Ascending aorta (tissue), 2 donors: ENCODE results near the gene NEK2. TPM values are rescaled to one million over a fixed set of nuclear protein-coding genes. Genes with fewer than 3 reads are reported as not detected.
"Not testable (repeated sequence)": the region's sequence is repeated elsewhere in the genome, so short reads cannot be mapped to it uniquely, and the experiment has no call there.

Source experiments
- DNase-seq, 2 donors: peaks; one replicate each; pipeline ENCODE4 v3.0.0-alpha.2; 2019; ENCODE audit warnings: low spot score in 2 of 2
- H3K27ac ChIP-seq, 2 donors: fragments of 200-600 bp; sonication (generic); one replicate each; pipeline ENCODE4 v1.5.1; 2016 to 2017; ENCODE audit warnings: mild to moderate bottlenecking in 1 of 2
- H3K27me3 ChIP-seq: fragments of 200-600 bp; sonication (generic); one replicate; pipeline ENCODE4 v1.5.1; 2017
- H3K36me3 ChIP-seq, 2 donors: fragments of 200-600 bp; sonication (generic); one replicate each; pipeline ENCODE4 v1.5.1; 2016
- H3K4me1 ChIP-seq, 2 donors: fragments of 200-600 bp; sonication (generic); one replicate each; pipeline ENCODE4 v1.5.1; 2016 to 2017; ENCODE audit warnings: mild to moderate bottlenecking in 1 of 2
- H3K4me3 ChIP-seq, 2 donors: fragments of 200-600 bp; sonication (generic); one replicate each; pipeline ENCODE4 v1.5.1; 2016 to 2017; ENCODE audit warnings: mild to moderate bottlenecking in 1 of 2
- H3K9me3 ChIP-seq, 2 donors: fragments of 200-600 bp; sonication (generic); one replicate each; pipeline ENCODE4 v1.5.1; 2016
- intact Hi-C: fragments of 100-400 bp; cut with DNase I; formaldehyde crosslinking; loops from one replicate; pipeline ENCODE4 v1.15.1; 2023
- total RNA-seq: library from RNA; depleted of rRNA; stranded (reverse); fragments of >200 nt; gene quantifications from one replicate; pipeline ENCODE4 v1.1.0, GENCODE V29; 2016
- TF ChIP-seq, protein P1 (sequence below), 3 experiments: fragments of 200-600 bp in 2 of 3; fragments of 450-650 bp in 1 of 3; sonication (generic) in 2 of 3; IDR thresholded peaks; one replicate each; pipeline ENCODE4 v1.5.1; 2016 to 2019; ENCODE audit warnings: antibody characterized with exemption in 3 of 3, mild to moderate bottlenecking in 1 of 3, moderate library complexity in 1 of 3

NEK2 gene
- total RNA-seq, 1 donor from 2014 or later = not detected

DNA sequence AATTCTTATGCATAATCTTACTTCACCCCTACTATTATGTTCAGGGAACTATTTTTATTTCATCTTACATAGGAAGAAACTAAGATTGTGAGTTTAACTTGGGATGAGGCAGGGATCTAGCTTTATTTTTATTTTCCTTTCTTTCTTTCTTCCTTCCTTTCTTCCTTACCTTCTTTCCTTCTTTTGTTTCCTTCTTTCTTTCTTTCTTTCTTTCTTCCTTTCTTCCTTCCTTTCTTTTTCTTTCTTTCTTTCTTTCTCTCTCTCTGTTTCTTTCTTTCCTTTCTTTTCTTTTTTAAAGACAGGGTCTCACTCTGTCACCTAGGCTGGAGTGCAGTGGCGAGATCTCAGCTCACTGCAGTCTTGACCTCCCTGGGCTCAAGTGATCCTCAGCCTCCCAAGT, 28.9 kb downstream of the NEK2 start:
- no peaks in the 10 kb centered on the region for H3K36me3 ChIP-seq
- intact Hi-C loops = loop anchor here (10.0 kb wide), 2 partner anchors 262 to 392 kb away; partner anchors contain the start of gene RCOR3

DNA sequence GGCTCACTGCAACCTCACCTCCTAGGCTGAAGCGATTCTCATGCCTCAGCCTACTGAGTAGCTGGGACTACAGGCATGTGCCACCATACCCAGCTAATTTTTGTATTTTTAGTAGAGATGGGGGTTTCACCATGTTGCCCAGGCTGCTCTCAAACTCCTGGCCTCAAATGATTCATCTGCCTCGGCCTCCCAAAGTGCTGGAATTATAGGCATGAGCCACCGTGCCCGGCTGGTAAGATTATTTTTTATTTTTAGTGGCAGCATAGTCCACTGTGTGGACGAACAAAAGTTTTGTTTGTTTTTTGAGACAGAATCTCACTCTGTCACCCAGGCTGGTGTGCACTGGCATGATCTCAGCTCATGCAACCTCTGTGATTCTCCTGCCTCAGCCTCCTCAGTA, 29.8 kb downstream of the NEK2 start:
- not testable (repeated sequence) for H3K36me3 ChIP-seq, H3K4me3 ChIP-seq, H3K9me3 ChIP-seq, H3K27me3 ChIP-seq, DNase-seq
- intact Hi-C loops = loop anchor here (1.0 to 10.0 kb wide), 3 partner anchors 66 to 391 kb away; partner anchors contain the start of genes RCOR3 and SLC30A1
- peak overlapping the region; percentile 10 to 47 for H3K27ac ChIP-seq
- H3K4me1 ChIP-seq = peaks cover 5 to 20% of the 10 kb centered on the region in 2 donors

More for the DNA sequence above, 28.9 kb downstream of the NEK2 start:
- H3K4me1 ChIP-seq = peaks cover 5 to 20% of the 10 kb centered on the region in 2 donors
- no peak overlapping the region for H3K27ac ChIP-seq
- no peaks in the 10 kb centered on the region for H3K27me3 ChIP-seq
- TF ChIP-seq, protein P1, sequence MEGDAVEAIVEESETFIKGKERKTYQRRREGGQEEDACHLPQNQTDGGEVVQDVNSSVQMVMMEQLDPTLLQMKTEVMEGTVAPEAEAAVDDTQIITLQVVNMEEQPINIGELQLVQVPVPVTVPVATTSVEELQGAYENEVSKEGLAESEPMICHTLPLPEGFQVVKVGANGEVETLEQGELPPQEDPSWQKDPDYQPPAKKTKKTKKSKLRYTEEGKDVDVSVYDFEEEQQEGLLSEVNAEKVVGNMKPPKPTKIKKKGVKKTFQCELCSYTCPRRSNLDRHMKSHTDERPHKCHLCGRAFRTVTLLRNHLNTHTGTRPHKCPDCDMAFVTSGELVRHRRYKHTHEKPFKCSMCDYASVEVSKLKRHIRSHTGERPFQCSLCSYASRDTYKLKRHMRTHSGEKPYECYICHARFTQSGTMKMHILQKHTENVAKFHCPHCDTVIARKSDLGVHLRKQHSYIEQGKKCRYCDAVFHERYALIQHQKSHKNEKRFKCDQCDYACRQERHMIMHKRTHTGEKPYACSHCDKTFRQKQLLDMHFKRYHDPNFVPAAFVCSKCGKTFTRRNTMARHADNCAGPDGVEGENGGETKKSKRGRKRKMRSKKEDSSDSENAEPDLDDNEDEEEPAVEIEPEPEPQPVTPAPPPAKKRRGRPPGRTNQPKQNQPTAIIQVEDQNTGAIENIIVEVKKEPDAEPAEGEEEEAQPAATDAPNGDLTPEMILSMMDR (IDR thresholded peaks at IDR 0.05) = no peak
- H3K9me3 ChIP-seq = no peaks in the 10 kb centered on the region
- DNase-seq = no peak
- H3K4me3 ChIP-seq = no peak overlapping the region

DNA sequence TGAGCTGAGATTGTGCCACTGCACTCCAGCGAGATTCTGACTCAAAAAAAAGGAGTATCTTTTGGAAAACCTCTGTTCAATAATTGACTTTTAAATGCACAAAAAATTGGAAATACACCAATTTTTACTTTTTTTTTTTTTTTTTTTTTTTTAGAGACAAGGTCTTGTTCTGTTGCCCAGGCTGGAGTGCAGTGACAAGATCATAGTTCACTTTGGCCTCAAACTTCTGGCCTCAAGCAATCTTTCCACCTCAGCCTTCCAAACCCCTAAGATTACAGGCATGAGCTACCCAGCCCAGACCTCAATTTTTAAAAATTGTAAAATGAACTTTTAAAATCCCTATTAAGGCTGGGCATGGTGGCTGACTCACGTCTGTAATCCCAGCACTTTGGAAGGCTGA, 30.8 kb downstream of the NEK2 start:
- Histone ChIP-seq H3K4me3 (no peak overlapping the region), H3K27ac (peak overlapping the region; percentile 19 to 78), H3K27me3 (no peaks in the 10 kb centered on the region), H3K36me3 (no peaks in the 10 kb centered on the region), H3K4me1 (peaks cover 5 to 20% of the 10 kb centered on the region in 2 donors), H3K9me3 (no peaks in the 10 kb centered on the region)
- TF ChIP-seq, protein P1 (IDR thresholded peaks at IDR 0.05) = no peak
- DNase-seq = no peak
- intact Hi-C loops = loop anchor here (1.0 to 10.0 kb wide), 3 partner anchors 65 to 390 kb away; partner anchors contain the start of genes RCOR3 and SLC30A1

DNA sequence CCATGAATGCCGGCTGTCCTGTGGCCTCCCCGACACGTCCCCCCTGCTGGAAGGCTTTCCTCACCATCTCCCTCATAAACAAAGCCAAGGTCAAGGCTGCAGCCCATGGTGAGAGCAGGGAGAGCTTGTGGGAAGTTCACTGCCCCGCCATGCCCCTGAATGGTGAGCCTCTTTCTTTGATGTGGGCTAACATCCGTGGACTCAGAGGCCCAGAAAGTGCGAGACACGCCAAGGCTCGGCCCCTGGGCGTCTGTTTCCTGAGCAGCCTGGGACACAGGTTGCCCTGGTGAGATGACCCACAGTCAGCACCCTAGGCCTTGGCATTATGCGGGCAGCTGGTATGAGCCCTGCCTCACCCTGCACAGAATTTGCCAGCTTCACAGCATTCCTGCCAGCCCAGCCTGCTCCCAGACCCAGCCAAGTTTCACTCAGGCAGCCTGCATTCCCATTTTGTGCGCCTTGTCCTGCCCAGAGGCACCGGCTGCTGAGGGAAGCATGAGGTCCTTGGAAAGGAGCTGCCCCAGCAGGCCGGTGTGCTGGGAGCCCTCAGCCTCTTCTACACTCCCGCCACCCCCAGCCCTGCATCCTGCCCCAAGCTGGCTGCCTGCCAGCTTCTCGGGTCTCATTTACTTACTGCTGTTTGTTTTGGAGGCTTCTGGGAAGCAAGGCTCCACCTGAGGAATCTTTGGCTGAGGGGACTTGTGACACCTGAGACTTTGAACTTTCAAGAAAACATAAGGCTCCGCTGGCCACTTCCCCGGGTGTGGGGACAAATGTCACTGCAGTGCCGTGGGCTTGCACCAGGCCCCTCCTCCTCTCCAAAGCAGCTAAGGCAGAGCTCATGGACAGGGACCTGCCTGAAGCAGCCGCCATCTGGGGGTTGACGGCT, 31.9 kb downstream of the NEK2 start:
- Histone ChIP-seq H3K9me3 (no peaks in the 10 kb centered on the region), H3K27ac (peak overlapping the region; percentile 78), H3K4me3 (peak overlapping the region in 1 of 2 donors; percentile 1), H3K27me3 (no peaks in the 10 kb centered on the region), H3K4me1 (peaks cover 5 to 16% of the 10 kb centered on the region in 2 donors), H3K36me3 (no peaks in the 10 kb centered on the region)
- intact Hi-C loops = loop anchor here (2.0 to 10.0 kb wide), 3 partner anchors 27 to 389 kb away; partner anchors contain the start of gene RCOR3
- TF ChIP-seq, protein P1 (IDR thresholded peaks at IDR 0.05) = no peak
- DNase-seq = peak; percentile 54 to 90

DNA sequence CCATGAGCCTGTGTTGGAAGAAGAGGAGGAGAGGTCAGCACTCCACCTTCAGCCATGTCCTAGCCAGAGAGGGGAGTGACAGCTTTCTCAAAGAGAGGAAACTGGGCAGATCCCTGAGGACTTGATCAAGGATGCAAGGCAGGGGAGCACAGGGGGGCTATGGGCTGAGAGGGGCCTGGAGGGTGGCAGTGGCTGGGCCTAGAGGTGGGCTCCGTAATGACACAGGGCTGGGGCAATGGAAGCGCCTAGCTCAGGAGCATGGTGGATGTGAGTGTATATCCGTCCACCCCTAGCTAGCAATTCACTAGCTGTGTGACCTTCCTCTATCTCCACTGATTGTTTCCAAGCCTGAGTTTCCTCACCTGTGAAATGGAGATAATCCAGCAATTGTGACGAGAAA, 32.6 kb downstream of the NEK2 start:
- H3K27ac ChIP-seq = peak overlapping the region; percentile 78

More for the DNA sequence above, 32.6 kb downstream of the NEK2 start:
- DNase-seq = peak in 1 of 2 donors; percentile 24
- TF ChIP-seq, protein P1 (IDR thresholded peaks at IDR 0.05) = no peak
- Histone ChIP-seq H3K9me3 (no peaks in the 10 kb centered on the region), H3K4me1 (peaks cover 5 to 16% of the 10 kb centered on the region in 2 donors), H3K36me3 (no peaks in the 10 kb centered on the region), H3K4me3 (no peak overlapping the region), H3K27me3 (no peaks in the 10 kb centered on the region)
- intact Hi-C loops = loop anchor here (2.0 to 10.0 kb wide), 3 partner anchors 26 to 388 kb away; partner anchors contain the start of gene RCOR3
